Activated B cell treated with CpG ODN at 0.5 μM for 24 hours (primary cell): ENCODE measurements around the gene IFRD2. TPM values are rescaled to one million over a fixed set of nuclear protein-coding genes. Genes with fewer than 3 reads are reported as not detected.
"Not testable (repeated sequence)": the region's sequence is repeated elsewhere in the genome, so short reads cannot be mapped to it uniquely, and the experiment has no call there.

Experiments
- ATAC-seq: fragments of 200-7000 bp; cut with Tn5 transposase; one replicate; pipeline ENCODE4 v1.10.0; 2021; ENCODE audit warnings: low read depth, mild to moderate bottlenecking, moderate library complexity
- CTCF ChIA-PET: fragments of 350-600 bp; sonication (Branson Sonifier 250); formaldehyde crosslinking; loops from one replicate; lab custom pipeline; 2021; ENCODE audit warnings: antibody characterized with exemption; lab: Charles Lee
- POLR2A ChIA-PET: fragments of 350-600 bp; sonication (Branson Sonifier 250); formaldehyde crosslinking; loops from one replicate; lab custom pipeline; 2021; ENCODE audit warnings: antibody characterized with exemption; lab: Charles Lee
- DNase-seq: peaks from one replicate; pipeline ENCODE4 v3.0.0; 2022
- H3K27ac Mint-ChIP-seq: one replicate; pipeline ENCODE4 v1.8.0; 2020; ENCODE audit warnings: mixed read lengths
- H3K27me3 Mint-ChIP-seq: one replicate; pipeline ENCODE4 v1.8.0; 2021; ENCODE audit warnings: mixed read lengths
- H3K36me3 Mint-ChIP-seq: one replicate; pipeline ENCODE4 v1.8.0; 2021; ENCODE audit warnings: low read depth, mixed read lengths
- H3K4me1 Mint-ChIP-seq: one replicate; pipeline ENCODE4 v1.8.0; 2021; ENCODE audit warnings: mixed read lengths
- H3K4me3 Mint-ChIP-seq: one replicate; pipeline ENCODE4 v1.8.0; 2020; ENCODE audit warnings: mild to moderate bottlenecking, mixed read lengths
- H3K9me3 Mint-ChIP-seq: one replicate; pipeline ENCODE4 v1.8.0; 2020; ENCODE audit warnings: mixed read lengths
- intact Hi-C: fragments of 100-400 bp; cut with micrococcal nuclease; formaldehyde crosslinking; loops from one replicate; pipeline ENCODE4 v1.15.1; 2024
- total RNA-seq: library from RNA; stranded (reverse); gene quantifications from 2 replicates; pipeline ENCODE4 v1.2.3, GENCODE V29; 2022
- TF ChIP-seq, protein P1 (sequence below): fragments of 200-600 bp; IDR thresholded peaks from one replicate; pipeline ENCODE4 v1.8.0; 2022; ENCODE audit warnings: antibody characterized with exemption, mild to moderate bottlenecking

Gene IFRD2
- total RNA-seq, 1 donor from 2014 or later = 105 TPM

- no peak for ATAC-seq
- Mint-ChIP-seq H3K36me3 (no peaks in the 10 kb centered on the region), H3K4me3 (no peak overlapping the region), H3K27ac (no peak overlapping the region), H3K27me3 (peaks cover 16% of the 10 kb centered on the region), H3K4me1 (peaks cover 4% of the 10 kb centered on the region), H3K9me3 (no peaks in the 10 kb centered on the region)
- TF ChIP-seq, protein P1, sequence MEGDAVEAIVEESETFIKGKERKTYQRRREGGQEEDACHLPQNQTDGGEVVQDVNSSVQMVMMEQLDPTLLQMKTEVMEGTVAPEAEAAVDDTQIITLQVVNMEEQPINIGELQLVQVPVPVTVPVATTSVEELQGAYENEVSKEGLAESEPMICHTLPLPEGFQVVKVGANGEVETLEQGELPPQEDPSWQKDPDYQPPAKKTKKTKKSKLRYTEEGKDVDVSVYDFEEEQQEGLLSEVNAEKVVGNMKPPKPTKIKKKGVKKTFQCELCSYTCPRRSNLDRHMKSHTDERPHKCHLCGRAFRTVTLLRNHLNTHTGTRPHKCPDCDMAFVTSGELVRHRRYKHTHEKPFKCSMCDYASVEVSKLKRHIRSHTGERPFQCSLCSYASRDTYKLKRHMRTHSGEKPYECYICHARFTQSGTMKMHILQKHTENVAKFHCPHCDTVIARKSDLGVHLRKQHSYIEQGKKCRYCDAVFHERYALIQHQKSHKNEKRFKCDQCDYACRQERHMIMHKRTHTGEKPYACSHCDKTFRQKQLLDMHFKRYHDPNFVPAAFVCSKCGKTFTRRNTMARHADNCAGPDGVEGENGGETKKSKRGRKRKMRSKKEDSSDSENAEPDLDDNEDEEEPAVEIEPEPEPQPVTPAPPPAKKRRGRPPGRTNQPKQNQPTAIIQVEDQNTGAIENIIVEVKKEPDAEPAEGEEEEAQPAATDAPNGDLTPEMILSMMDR = no peak
- ChIA-PET CTCF (interaction anchor here (0.9 to 1.6 kb wide), 2 partner anchors 38 to 70 kb away, joined by 3 to 6 read pairs; no protein-coding TSS in a partner anchor), POLR2A (no interaction called here)
- no peak for DNase-seq
- intact Hi-C loops = no loop called here
Measured at GRCh38 chr3:50264383-50264963, 27.8 kb downstream of the IFRD2 start.

- CTCF ChIA-PET = interaction anchor here (0.9 to 1.6 kb wide), 2 partner anchors 37 to 69 kb away, joined by 3 to 6 read pairs; no protein-coding TSS in a partner anchor
- Mint-ChIP-seq H3K4me3 (no peak overlapping the region), H3K4me1 (peaks cover 4% of the 10 kb centered on the region), H3K27ac (no peak overlapping the region), H3K27me3 (peaks cover 16% of the 10 kb centered on the region), H3K36me3 (peaks cover 3% of the 10 kb centered on the region), H3K9me3 (no peaks in the 10 kb centered on the region)
- DNase-seq (no peak), ATAC-seq (no peak)
- POLR2A ChIA-PET = interaction anchor here (0.5 to 0.7 kb wide), 3 partner anchors 16 to 189 kb away, joined by 3 to 11 read pairs (median 3); no protein-coding TSS in a partner anchor
- intact Hi-C loops = no loop called here
- TF ChIP-seq, protein P1 = no peak
Measured at GRCh38 chr3:50263478-50264382, 28.5 kb downstream of the IFRD2 start.

GRCh38 chr3:50262778-50263177 lies 29.5 kb downstream of the IFRD2 start:
- TF ChIP-seq, protein P1 = no peak
- ChIA-PET POLR2A (interaction anchor here (0.5 to 0.7 kb wide), 3 partner anchors 15 to 188 kb away, joined by 3 to 11 read pairs (median 3); no protein-coding TSS in a partner anchor), CTCF (interaction anchor here (1.6 kb wide), 1 partner anchor 68 kb away, joined by 6 read pairs; no protein-coding TSS in a partner anchor)
- peaks cover 13% of the 10 kb centered on the region for H3K36me3 Mint-ChIP-seq
- no peak overlapping the region for H3K27ac Mint-ChIP-seq
- H3K4me3 Mint-ChIP-seq = no peak overlapping the region
- peaks cover 4% of the 10 kb centered on the region for H3K4me1 Mint-ChIP-seq
- no peak for ATAC-seq
- intact Hi-C loops = no loop called here
- peaks cover 10% of the 10 kb centered on the region for H3K27me3 Mint-ChIP-seq
- no peak for DNase-seq
- H3K9me3 Mint-ChIP-seq = no peaks in the 10 kb centered on the region

DNA sequence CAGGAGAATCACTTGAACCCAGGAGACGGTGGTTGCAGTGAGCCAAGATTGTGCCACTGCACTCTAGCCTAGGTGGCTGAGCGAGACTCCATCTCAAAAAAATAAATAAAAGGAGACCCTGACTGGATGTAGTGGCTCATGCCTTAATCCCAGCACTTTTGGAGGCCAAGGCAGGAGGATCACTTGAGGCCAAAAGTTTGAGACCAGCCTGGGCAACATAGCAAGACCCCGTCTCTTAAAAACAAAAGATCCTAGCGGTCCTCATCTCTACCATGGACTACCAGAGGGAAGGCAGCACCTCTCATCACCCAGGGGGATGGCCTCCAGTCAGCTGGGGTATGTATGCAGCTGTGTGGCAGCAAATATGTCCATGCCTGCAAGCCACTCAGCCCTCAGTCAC lies 30.0 kb downstream of the IFRD2 start:
- H3K4me3 Mint-ChIP-seq, CTCF ChIA-PET, POLR2A ChIA-PET, ATAC-seq, H3K27me3 Mint-ChIP-seq, DNase-seq, H3K27ac Mint-ChIP-seq, H3K9me3 Mint-ChIP-seq, H3K4me1 Mint-ChIP-seq, intact Hi-C loops: not testable (repeated sequence)
- peaks cover 18% of the 10 kb centered on the region for H3K36me3 Mint-ChIP-seq

DNA sequence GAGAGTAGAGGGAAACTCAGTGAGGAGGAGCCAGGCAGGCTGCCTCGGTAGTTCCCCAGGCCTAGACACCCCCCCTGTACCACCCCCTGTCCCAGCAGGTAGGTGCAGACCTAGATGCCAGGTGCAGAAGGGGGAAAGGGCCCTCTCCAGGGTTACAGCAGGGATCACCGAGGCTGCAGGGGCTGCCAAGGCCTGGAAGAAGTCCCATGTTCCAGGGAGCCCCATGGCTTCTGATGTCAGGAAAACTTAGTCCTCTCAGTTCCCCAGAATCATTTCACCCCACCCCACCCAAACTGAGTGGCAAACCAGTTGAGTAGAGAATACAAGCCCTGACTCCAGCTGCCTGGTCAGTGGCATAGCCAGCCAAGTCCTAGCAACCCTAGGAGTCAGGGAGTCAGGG lies 30.7 kb downstream of the IFRD2 start:
- peaks cover 7% of the 10 kb centered on the region for H3K4me1 Mint-ChIP-seq
- H3K36me3 Mint-ChIP-seq = peaks cover 25% of the 10 kb centered on the region
- DNase-seq (no peak), ATAC-seq (no peak)
- TF ChIP-seq, protein P1 = no peak
- no peaks in the 10 kb centered on the region for H3K9me3 Mint-ChIP-seq
- intact Hi-C loops = no loop called here
- H3K4me3 Mint-ChIP-seq = no peak overlapping the region
- peaks cover 3% of the 10 kb centered on the region for H3K27me3 Mint-ChIP-seq
- no peak overlapping the region for H3K27ac Mint-ChIP-seq
- ChIA-PET CTCF (interaction anchor here (1.5 to 4.4 kb wide), 2 partner anchors 13 to 281 kb away, joined by 4 to 34 read pairs; no protein-coding TSS in a partner anchor), POLR2A (interaction anchor here (0.5 to 2.0 kb wide), 2 partner anchors 26 to 783 kb away, joined by 10 to 13 read pairs; partner anchors contain the start of gene GNAI2)
